ENCODE data around the gene RHOBTB1. TPM values are rescaled to one million over a fixed set of nuclear protein-coding genes. Genes with fewer than 3 reads are reported as not detected.

The RHOBTB1 gene
- total RNA-seq, 4 donors from 2014 or later = 2.4 to 6.9 (median 4.2) TPM

GRCh38 chr10:60865198-60865783, 78.7 kb downstream of the RHOBTB1 start:
- no peak for DNase-seq (ENCODE audit: low spot score in 2 of 2)
- intact Hi-C loops (cut with DNase I; ENCODE audit: low total_unique reads) = no loop called here
- H3K4me3 ChIP-seq (ENCODE audit: low read depth, poor library complexity, severe bottlenecking) = no peak overlapping the region
- TF ChIP-seq POLR2A (IDR thresholded peaks at IDR 0.05) = no peak
- no peak for TF ChIP-seq CTCF (IDR thresholded peaks at IDR 0.05)
- WGBS, 2 donors = 63 to 72% methylated on average over 2 of the region's 2 CpGs

- no peak for DNase-seq (ENCODE audit: low spot score in 2 of 2)
- intact Hi-C loops (cut with DNase I; ENCODE audit: low total_unique reads) = no loop called here
- WGBS, 2 donors = 81 to 90% methylated on average over 5 of the region's 5 CpGs
- TF ChIP-seq CTCF (IDR thresholded peaks at IDR 0.05) (no peak), POLR2A (IDR thresholded peaks at IDR 0.05) (no peak)
- H3K4me3 ChIP-seq (ENCODE audit: low read depth, poor library complexity, severe bottlenecking) = no peak overlapping the region
These were observed 80.2 kb downstream of the RHOBTB1 start for GRCh38 chr10:60863796-60864195.

GRCh38 chr10:60862517-60862916, 81.5 kb downstream of the RHOBTB1 start:
- intact Hi-C loops (cut with DNase I; ENCODE audit: low total_unique reads) = no loop called here
- DNase-seq (ENCODE audit: low spot score in 2 of 2) = no peak
- TF ChIP-seq CTCF (IDR thresholded peaks at IDR 0.05) (no peak), POLR2A (IDR thresholded peaks at IDR 0.05) (no peak)
- H3K4me3 ChIP-seq (ENCODE audit: low read depth, poor library complexity, severe bottlenecking) = no peak overlapping the region

- no peak for DNase-seq (ENCODE audit: low spot score in 2 of 2)
- intact Hi-C loops (cut with DNase I; ENCODE audit: low total_unique reads) = no loop called here
- no peak for TF ChIP-seq CTCF (IDR thresholded peaks at IDR 0.05)
- TF ChIP-seq POLR2A (IDR thresholded peaks at IDR 0.05) = no peak
- 93 to 97% methylated on average over 2 of the region's 2 CpGs for WGBS, 2 donors
- no peak overlapping the region for H3K4me3 ChIP-seq (ENCODE audit: low read depth, poor library complexity, severe bottlenecking)
These were observed 87.6 kb downstream of the RHOBTB1 start for GRCh38 chr10:60856405-60856804.

GRCh38 chr10:60853637-60854036, 90.3 kb downstream of the RHOBTB1 start:
- intact Hi-C loops (cut with DNase I; ENCODE audit: low total_unique reads) = no loop called here
- WGBS, 2 donors = 94 to 97% methylated on average over 3 of the region's 3 CpGs
- TF ChIP-seq CTCF (IDR thresholded peaks at IDR 0.05) (no peak), POLR2A (IDR thresholded peaks at IDR 0.05) (no peak)

GRCh38 chr10:60853107-60853506, 90.9 kb downstream of the RHOBTB1 start:
- intact Hi-C loops (cut with DNase I; ENCODE audit: low total_unique reads) = no loop called here
- no peak overlapping the region for H3K4me3 ChIP-seq (ENCODE audit: low read depth, poor library complexity, severe bottlenecking)
- DNase-seq (ENCODE audit: low spot score in 2 of 2) = no peak
- 81 to 90% methylated on average over 4 of the region's 4 CpGs for WGBS, 2 donors
- no peak for TF ChIP-seq CTCF (IDR thresholded peaks at IDR 0.05)
- no peak for TF ChIP-seq POLR2A (IDR thresholded peaks at IDR 0.05)

More at GRCh38 chr10:60853637-60854036, 90.3 kb downstream of the RHOBTB1 start:
- no peak for DNase-seq (ENCODE audit: low spot score in 2 of 2)
- H3K4me3 ChIP-seq (ENCODE audit: low read depth, poor library complexity, severe bottlenecking) = no peak overlapping the region
